ENCODE measurements around the gene PAX5.

Gene PAX5

DNA sequence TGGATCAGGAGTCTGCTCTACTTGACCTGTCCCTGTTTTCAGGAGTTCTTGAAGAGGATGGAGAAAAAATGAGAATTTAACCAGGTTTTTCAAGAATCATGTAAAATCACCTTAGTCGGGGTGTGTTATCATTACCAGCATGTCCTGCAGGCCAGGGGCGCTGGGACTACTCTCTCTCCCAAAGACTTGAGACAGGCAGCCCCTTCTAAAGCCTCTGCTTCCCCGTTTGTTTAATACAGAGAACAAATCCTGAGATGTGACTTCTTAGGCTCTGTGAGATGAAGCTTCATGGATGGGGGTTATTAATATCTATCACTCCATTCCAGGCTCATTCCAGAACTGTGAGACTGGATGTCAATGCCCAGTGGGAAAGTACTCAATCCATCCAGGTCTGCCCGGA is 3.0 kb downstream of the PAX5 start:
- H3K27me3 ChIP-seq (ENCODE audit: control insufficient read depth, insufficient read depth, low read length, poor library complexity, severe bottlenecking): peaks cover 100% of the 10 kb centered on the region
- H3K36me3 ChIP-seq (ENCODE audit: control insufficient read depth, insufficient read depth, low read length): no peaks in the 10 kb centered on the region
- H3K27ac ChIP-seq (ENCODE audit: insufficient read depth, low read depth, low read length, poor library complexity, severe bottlenecking): no peak overlapping the region
- 64 to 74% methylated on average over 4 of the region's 4 CpGs for WGBS, 2 experiments
- H3K9me3 ChIP-seq (ENCODE audit: control insufficient read depth, low read length): no peaks in the 10 kb centered on the region
- H3K4me1 ChIP-seq (ENCODE audit: control insufficient read depth, insufficient read depth, low read length): peaks cover 40% of the 10 kb centered on the region
- no peak overlapping the region for H3K4me3 ChIP-seq (ENCODE audit: insufficient read depth, low read depth, low read length)

GRCh38 chr9:37030611-37030939 is 3.5 kb downstream of the PAX5 start:
- H3K4me3 ChIP-seq (ENCODE audit: insufficient read depth, low read depth, low read length): no peak overlapping the region
- H3K9me3 ChIP-seq (ENCODE audit: control insufficient read depth, low read length): no peaks in the 10 kb centered on the region
- H3K27ac ChIP-seq (ENCODE audit: insufficient read depth, low read depth, low read length, poor library complexity, severe bottlenecking): no peak overlapping the region
- peaks cover 40% of the 10 kb centered on the region for H3K4me1 ChIP-seq (ENCODE audit: control insufficient read depth, insufficient read depth, low read length)
- WGBS, 2 experiments: 11 to 13% methylated on average over 7 of the region's 7 CpGs
- no peaks in the 10 kb centered on the region for H3K36me3 ChIP-seq (ENCODE audit: control insufficient read depth, insufficient read depth, low read length)
- H3K27me3 ChIP-seq (ENCODE audit: control insufficient read depth, insufficient read depth, low read length, poor library complexity, severe bottlenecking): peaks cover 100% of the 10 kb centered on the region

DNA sequence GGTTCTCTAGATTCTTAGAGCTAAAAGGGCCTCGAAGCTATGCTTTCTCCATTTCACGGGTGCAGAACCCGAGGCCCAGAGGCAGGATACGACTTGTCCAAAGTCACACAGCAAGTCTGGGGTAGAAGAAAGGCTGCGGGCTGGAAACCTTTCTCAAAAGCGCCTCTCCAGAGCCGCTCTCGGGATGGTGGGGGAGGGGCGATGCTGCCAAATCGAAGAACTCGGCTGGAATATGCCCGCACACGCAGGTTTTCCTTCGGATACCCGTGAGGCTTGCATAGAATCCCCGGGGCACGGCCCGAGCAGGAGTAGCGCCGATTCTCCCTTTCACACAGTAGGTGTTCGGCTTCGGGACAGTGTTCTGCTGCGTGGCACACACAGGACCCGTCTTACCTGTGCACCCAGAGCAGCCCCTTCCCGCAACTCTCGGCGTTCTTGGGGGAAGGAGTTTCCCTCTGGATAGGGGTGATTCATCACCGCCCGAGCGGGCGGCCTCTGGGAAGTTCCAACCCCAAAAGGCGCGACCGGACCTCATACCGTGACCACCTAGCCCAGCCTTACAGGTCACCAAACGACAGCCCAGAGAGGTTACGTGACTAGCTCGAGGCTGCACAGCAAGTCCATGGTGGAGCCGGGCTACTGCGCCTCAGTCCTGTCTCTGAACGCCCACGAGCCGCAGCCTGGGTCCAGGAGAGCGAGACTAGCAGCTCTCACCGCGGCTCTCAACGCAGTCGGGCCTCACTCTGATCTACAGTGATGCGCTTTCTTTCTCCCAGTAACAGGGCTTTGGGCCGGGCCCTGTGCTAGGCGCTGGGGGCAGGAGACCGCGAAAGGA is 4.1 kb downstream of the PAX5 start:
- Histone ChIP-seq H3K27me3 (ENCODE audit: control insufficient read depth, insufficient read depth, low read length, poor library complexity, severe bottlenecking) (peaks cover 100% of the 10 kb centered on the region), H3K36me3 (ENCODE audit: control insufficient read depth, insufficient read depth, low read length) (no peaks in the 10 kb centered on the region), H3K4me3 (ENCODE audit: insufficient read depth, low read depth, low read length) (no peak overlapping the region), H3K9me3 (ENCODE audit: control insufficient read depth, low read length) (no peaks in the 10 kb centered on the region), H3K4me1 (ENCODE audit: control insufficient read depth, insufficient read depth, low read length) (peaks cover 40% of the 10 kb centered on the region), H3K27ac (ENCODE audit: insufficient read depth, low read depth, low read length, poor library complexity, severe bottlenecking) (no peak overlapping the region)
- WGBS, 2 experiments: 3 to 4% methylated on average over 53 of the region's 53 CpGs

- Histone ChIP-seq H3K36me3 (ENCODE audit: control insufficient read depth, insufficient read depth, low read length) (no peaks in the 10 kb centered on the region), H3K4me1 (ENCODE audit: control insufficient read depth, insufficient read depth, low read length) (peaks cover 40% of the 10 kb centered on the region), H3K27ac (ENCODE audit: insufficient read depth, low read depth, low read length, poor library complexity, severe bottlenecking) (no peak overlapping the region), H3K4me3 (ENCODE audit: insufficient read depth, low read depth, low read length) (peak overlapping the region; percentile 3), H3K9me3 (ENCODE audit: control insufficient read depth, low read length) (no peaks in the 10 kb centered on the region), H3K27me3 (ENCODE audit: control insufficient read depth, insufficient read depth, low read length, poor library complexity, severe bottlenecking) (peaks cover 100% of the 10 kb centered on the region)
- WGBS, 2 experiments: 1% methylated on average over 23 of the region's 23 CpGs
Observed at GRCh38 chr9:37029304-37029775, 4.7 kb downstream of the PAX5 start.

- H3K36me3 ChIP-seq (ENCODE audit: control insufficient read depth, insufficient read depth, low read length): no peaks in the 10 kb centered on the region
- 15 to 17% methylated on average over 22 of the region's 22 CpGs for WGBS, 2 experiments
- peaks cover 100% of the 10 kb centered on the region for H3K27me3 ChIP-seq (ENCODE audit: control insufficient read depth, insufficient read depth, low read length, poor library complexity, severe bottlenecking)
- H3K4me1 ChIP-seq (ENCODE audit: control insufficient read depth, insufficient read depth, low read length): peaks cover 40% of the 10 kb centered on the region
- H3K27ac ChIP-seq (ENCODE audit: insufficient read depth, low read depth, low read length, poor library complexity, severe bottlenecking): no peak overlapping the region
- no peak overlapping the region for H3K4me3 ChIP-seq (ENCODE audit: insufficient read depth, low read depth, low read length)
- no peaks in the 10 kb centered on the region for H3K9me3 ChIP-seq (ENCODE audit: control insufficient read depth, low read length)
Observed at GRCh38 chr9:37028420-37029031, 5.5 kb downstream of the PAX5 start.

DNA sequence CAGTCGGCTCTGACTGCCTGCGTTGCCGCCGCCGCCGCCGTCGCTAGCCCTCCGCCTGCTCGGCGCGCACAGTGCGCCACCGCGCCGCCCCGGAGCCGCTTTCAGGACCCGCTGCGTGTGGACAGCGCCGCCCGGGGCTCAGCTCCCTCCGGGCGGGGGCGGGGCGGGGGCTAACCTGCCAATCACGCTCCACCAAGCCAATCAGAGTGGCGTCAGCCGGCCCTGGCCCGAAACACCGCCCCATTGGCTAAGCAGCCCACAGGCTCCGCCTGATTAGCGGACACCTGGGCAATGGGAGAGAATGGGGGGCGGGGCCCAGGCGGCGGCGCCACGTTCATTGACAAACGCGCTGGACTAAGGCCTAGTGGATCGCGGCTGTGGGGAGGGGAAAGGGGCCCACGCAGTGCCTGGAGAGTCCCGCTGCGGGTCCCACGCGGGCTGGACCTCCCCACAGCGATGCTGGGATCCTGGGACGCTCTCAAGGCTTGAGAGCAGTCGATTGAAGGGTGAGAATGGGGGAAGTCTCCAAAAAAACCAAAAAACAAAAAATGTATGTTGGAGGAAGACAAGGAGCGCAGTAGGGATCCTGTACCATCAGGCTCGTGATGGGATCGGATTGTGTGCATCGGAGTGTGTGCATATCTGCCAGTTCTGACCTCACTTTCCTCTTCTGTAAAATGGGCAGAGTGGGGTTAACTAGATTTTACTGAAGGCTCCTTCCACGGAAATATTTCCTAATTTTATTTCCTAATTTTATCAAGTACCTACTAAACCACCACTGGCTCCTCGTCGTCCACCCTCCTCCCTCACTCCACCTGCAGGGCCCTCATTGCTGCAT is 6.3 kb downstream of the PAX5 start:
- no peak overlapping the region for H3K4me3 ChIP-seq (ENCODE audit: insufficient read depth, low read depth, low read length)
- WGBS, 2 experiments: 1 to 2% methylated on average over 58 of the region's 58 CpGs

GRCh38 chr9:37026931-37027581 is 7.0 kb downstream of the PAX5 start:
- peaks cover 100% of the 10 kb centered on the region for H3K27me3 ChIP-seq (ENCODE audit: control insufficient read depth, insufficient read depth, low read length, poor library complexity, severe bottlenecking)

More for the DNA sequence above, 6.3 kb downstream of the PAX5 start:
- peaks cover 100% of the 10 kb centered on the region for H3K27me3 ChIP-seq (ENCODE audit: control insufficient read depth, insufficient read depth, low read length, poor library complexity, severe bottlenecking)
- no peaks in the 10 kb centered on the region for H3K36me3 ChIP-seq (ENCODE audit: control insufficient read depth, insufficient read depth, low read length)
- H3K4me1 ChIP-seq (ENCODE audit: control insufficient read depth, insufficient read depth, low read length): peaks cover 40% of the 10 kb centered on the region
- H3K27ac ChIP-seq (ENCODE audit: insufficient read depth, low read depth, low read length, poor library complexity, severe bottlenecking): no peak overlapping the region
- H3K9me3 ChIP-seq (ENCODE audit: control insufficient read depth, low read length): no peaks in the 10 kb centered on the region

DNA sequence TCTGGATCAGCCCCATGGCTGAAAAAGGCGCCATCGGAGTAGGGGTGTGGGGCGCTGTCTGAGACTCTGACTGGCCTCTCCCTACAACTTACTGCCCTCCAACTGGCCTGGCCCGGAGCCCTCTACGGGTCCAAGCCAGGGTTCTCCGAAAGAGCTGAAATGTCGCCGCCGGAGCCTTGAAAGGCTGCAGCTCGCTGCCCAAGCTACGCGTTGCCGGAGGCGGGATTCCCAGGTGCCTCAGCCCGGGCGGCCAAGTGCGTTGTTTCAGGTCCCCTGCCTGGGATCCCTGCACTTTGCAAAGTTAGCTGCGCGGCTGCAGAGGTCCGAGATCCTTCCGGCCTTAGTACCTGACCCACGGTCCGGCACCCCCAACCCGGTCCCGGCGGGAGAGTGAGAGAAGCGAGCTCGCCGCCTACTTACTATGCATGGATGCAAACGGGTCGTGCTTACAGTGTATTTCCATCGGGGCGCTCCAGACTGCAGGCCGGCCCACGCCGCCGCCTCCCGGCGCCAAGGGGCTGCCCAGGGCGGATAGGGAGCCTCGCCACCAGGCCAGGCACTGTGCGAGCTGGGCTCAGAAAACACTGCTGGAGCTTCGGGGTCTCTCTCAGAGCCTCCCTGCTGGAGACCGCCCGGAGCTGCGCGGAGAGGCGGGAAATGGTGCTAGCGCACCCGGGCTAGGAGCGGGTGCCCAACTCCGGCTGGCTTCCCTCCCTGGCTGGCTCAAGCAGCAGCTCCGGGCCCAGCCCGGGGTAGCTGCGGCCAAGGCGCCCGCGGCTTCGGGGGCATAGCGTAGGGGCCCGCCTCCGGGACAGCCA is 7.7 kb downstream of the PAX5 start:
- 1% methylated on average over 62 of the region's 62 CpGs for WGBS, 2 experiments

More at GRCh38 chr9:37026931-37027581, 7.0 kb downstream of the PAX5 start:
- Histone ChIP-seq H3K9me3 (ENCODE audit: control insufficient read depth, low read length) (no peaks in the 10 kb centered on the region), H3K4me3 (ENCODE audit: insufficient read depth, low read depth, low read length) (peak overlapping the region; percentile 27), H3K36me3 (ENCODE audit: control insufficient read depth, insufficient read depth, low read length) (no peaks in the 10 kb centered on the region), H3K27ac (ENCODE audit: insufficient read depth, low read depth, low read length, poor library complexity, severe bottlenecking) (no peak overlapping the region), H3K4me1 (ENCODE audit: control insufficient read depth, insufficient read depth, low read length) (peaks cover 40% of the 10 kb centered on the region)
- 1% methylated on average over 56 of the region's 56 CpGs for WGBS, 2 experiments

GRCh38 chr9:37025823-37026112 is 8.3 kb downstream of the PAX5 start:
- Histone ChIP-seq H3K36me3 (ENCODE audit: control insufficient read depth, insufficient read depth, low read length) (no peaks in the 10 kb centered on the region), H3K4me3 (ENCODE audit: insufficient read depth, low read depth, low read length) (peak overlapping the region; percentile 27), H3K27ac (ENCODE audit: insufficient read depth, low read depth, low read length, poor library complexity, severe bottlenecking) (no peak overlapping the region), H3K27me3 (ENCODE audit: control insufficient read depth, insufficient read depth, low read length, poor library complexity, severe bottlenecking) (peaks cover 100% of the 10 kb centered on the region), H3K4me1 (ENCODE audit: control insufficient read depth, insufficient read depth, low read length) (peaks cover 40% of the 10 kb centered on the region), H3K9me3 (ENCODE audit: control insufficient read depth, low read length) (no peaks in the 10 kb centered on the region)
- WGBS, 2 experiments: 0 to 1% methylated on average over 9 of the region's 9 CpGs

More for the DNA sequence above, 7.7 kb downstream of the PAX5 start:
- H3K9me3 ChIP-seq (ENCODE audit: control insufficient read depth, low read length): no peaks in the 10 kb centered on the region
- H3K4me1 ChIP-seq (ENCODE audit: control insufficient read depth, insufficient read depth, low read length): peaks cover 40% of the 10 kb centered on the region
- peak overlapping the region; percentile 27 for H3K4me3 ChIP-seq (ENCODE audit: insufficient read depth, low read depth, low read length)
- peaks cover 100% of the 10 kb centered on the region for H3K27me3 ChIP-seq (ENCODE audit: control insufficient read depth, insufficient read depth, low read length, poor library complexity, severe bottlenecking)
- H3K36me3 ChIP-seq (ENCODE audit: control insufficient read depth, insufficient read depth, low read length): no peaks in the 10 kb centered on the region
- H3K27ac ChIP-seq (ENCODE audit: insufficient read depth, low read depth, low read length, poor library complexity, severe bottlenecking): no peak overlapping the region
